Measurements from ENCODE around the gene VAV3. TPM values are rescaled to one million over a fixed set of nuclear protein-coding genes. Genes with fewer than 3 reads are reported as not detected.

The VAV3 gene
- total RNA-seq, 1 experiment from 2014 or later, result 3.7 TPM

- DNase-seq (ENCODE audit: low read depth), result no peak
Measured at GRCh38 chr1:107599220-107599619, 365.8 kb downstream of the VAV3 start.

- DNase-seq (ENCODE audit: low read depth), result no peak
Measured at GRCh38 chr1:107597290-107597689, 367.7 kb downstream of the VAV3 start.

- no peak for DNase-seq (ENCODE audit: low read depth)
Measured at GRCh38 chr1:107594536-107594935, 370.4 kb downstream of the VAV3 start.

DNA sequence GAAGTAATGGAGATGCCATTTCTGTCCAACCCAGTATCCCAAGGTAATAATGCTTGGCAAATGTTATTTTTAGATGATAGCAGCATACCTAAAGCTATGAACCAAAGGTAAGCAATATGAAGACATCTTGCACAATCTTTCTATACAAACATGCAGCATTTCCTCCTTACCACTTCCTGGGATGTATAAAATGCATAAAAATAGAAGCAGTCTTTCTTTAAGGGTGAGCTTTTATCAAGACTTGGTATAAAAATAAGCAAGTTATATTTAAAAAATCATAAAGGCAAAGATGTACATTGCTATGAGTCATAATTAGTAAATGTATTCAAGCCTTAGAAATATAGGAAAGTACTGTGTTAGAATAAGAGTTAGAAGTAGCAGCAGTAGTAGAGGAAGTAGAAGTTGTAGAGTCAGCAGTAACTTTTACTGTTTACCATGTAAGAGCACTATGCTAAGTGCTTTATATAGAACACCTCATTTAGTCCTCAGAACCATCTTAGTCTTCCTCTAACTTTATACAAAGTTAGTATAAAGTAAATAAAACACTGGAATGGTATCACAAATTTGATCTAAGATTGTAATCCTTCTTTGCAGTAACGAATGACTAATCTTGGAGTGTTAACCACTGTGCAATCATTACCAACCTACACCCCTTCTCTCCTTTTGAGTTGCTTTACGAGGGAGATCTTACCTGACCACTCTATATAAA, 371.3 kb downstream of the VAV3 start:
- DNase-seq (ENCODE audit: low read depth), result peak; percentile 2

DNA sequence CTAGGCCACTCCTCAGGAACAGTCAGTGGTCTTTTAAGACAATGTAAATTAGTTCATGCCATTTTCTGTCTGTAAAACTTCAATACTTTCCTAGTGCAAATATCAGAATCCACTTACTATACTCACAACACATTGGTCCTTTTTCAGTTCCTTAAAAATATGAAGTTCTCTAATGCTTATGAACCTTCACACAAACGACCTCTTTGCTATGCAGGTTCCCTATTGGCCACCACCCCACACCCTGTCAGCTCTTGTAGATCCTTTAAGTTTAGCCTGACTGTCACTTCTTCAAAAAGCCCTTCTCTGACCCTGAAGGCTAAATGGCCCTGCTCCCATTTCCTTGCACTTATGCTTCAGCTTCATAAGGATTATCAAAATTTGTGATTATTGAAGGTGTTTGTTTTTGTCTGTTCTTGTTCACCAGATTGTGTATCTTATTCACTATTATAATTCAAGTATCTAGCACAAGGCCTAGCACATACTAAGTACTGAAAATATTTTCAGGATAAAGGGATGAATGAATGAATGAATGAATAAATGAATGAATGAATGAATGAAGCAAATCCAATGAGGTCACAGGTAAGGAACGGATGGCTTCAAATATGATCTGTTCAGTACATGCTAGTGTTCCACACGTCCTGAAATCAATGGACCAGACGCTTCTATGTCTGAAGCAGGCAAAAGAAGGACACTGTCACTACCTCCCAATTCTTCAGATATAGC, 373.9 kb downstream of the VAV3 start:
- no peak for DNase-seq (ENCODE audit: low read depth)

- no peak for DNase-seq (ENCODE audit: low read depth)
Measured at GRCh38 chr1:107590087-107590486, 374.9 kb downstream of the VAV3 start.

DNA sequence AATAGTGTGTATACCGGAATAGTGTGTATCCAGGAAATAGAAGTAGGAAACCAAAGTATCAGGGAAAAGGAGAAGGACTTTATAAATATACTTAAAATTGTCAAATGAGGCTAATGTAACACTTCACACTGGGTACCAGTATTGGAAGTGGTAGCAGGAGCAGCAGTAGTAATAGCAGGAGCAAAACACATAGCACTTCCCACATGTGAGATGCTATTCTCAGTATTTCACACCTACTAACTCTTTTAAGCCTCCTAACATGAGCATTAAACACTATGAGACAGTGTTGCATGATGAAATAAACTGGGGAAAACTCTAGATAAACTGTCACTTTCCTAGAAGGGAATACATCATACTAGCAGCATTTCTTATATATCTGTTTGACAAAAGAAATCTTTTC, 376.7 kb downstream of the VAV3 start:
- no peak for DNase-seq (ENCODE audit: low read depth)

DNA sequence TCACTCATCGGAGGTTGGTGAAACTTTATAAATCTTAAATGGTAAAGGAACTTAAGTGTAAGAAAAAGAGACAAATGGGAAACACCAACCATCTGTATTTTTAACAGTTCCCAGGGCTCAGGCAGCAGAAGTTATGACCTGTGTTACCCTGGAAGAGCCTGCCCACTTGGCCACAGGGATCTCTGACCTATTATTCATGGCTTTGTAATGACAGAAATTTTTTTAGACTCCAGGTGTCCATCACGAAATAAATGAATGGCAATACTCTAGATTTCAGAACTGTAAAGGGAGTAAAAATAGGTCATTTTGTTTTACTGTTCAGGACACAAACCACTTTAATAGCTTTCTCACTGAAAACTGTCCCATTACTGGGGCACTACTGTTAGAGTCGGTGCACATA, 389.8 kb downstream of the VAV3 start:
- DNase-seq (ENCODE audit: low read depth), result no peak

DNA sequence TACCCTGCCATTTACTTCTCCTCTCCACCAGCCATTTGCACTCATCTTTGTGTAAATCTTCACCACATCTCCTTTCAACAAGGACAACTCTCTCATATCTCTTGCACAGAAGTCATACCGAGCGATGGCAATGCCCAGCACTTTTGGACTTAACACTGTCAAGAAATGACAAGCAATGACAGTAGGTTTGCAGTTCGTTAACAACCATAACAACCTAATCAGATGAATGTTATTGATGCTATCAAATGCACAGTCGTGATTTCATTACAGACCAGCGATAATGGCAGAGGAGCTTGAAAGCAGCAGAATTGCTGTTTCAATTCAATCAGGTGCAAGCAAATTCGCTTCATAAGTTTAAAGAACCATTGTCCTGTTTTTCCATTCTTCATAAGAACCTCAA, 390.9 kb downstream of the VAV3 start:
- DNase-seq (ENCODE audit: low read depth), result no peak

GRCh38 chr1:107572674-107573211, 392.2 kb downstream of the VAV3 start:
- peak; percentile 81 for DNase-seq (ENCODE audit: low read depth)

DNA sequence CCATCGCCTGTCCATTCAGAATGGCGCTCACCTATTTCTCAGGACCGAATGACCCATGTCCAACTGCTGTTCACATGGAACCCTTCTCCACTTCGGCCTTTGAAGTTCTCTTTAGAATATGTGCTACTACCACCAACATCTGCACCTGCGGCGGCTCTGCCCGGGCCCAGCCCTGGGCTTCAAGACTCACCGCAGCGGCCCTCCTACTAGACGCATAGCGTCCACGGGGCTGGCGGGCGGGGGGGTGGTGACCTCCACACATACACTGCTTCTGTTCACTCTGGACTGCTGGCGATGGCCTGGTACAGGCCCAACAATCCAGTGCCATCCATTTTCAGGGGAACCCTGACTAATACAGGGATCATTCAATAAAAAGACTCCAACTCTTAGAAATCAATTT, 394.2 kb downstream of the VAV3 start:
- DNase-seq (ENCODE audit: low read depth), result no peak

GRCh38 chr1:107563441-107563840, 401.5 kb downstream of the VAV3 start:
- DNase-seq (ENCODE audit: low read depth), result no peak

GRCh38 chr1:107559881-107560280, 405.1 kb downstream of the VAV3 start:
- peak; percentile 72 for DNase-seq (ENCODE audit: low read depth)

GRCh38 chr1:107557095-107557494, 407.9 kb downstream of the VAV3 start:
- DNase-seq (ENCODE audit: low read depth), result no peak

DNA sequence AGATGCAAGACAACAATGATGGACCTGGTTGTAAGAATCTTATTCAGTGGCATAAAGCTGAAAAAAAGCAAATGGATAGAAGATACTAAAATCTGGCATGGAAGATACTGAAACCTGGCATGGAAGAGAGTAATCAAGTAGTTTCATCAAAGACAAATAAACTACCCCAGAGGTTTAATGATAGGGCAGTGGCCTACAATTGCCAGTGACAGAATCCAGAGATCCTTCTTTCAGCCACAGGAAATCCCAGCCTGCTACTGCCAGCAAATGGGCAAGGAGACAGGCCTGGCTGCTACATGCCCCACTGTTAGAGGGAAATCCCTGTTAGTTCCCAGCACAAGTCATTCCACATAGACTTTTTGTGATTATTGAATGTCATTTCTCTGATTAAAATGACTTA, 409.4 kb downstream of the VAV3 start:
- DNase-seq (ENCODE audit: low read depth), result no peak

- no peak for DNase-seq (ENCODE audit: low read depth)
Measured at GRCh38 chr1:107552781-107553180, 412.2 kb downstream of the VAV3 start.

- no peak for DNase-seq (ENCODE audit: low read depth)
Measured at GRCh38 chr1:107551456-107551855, 413.5 kb downstream of the VAV3 start.

DNA sequence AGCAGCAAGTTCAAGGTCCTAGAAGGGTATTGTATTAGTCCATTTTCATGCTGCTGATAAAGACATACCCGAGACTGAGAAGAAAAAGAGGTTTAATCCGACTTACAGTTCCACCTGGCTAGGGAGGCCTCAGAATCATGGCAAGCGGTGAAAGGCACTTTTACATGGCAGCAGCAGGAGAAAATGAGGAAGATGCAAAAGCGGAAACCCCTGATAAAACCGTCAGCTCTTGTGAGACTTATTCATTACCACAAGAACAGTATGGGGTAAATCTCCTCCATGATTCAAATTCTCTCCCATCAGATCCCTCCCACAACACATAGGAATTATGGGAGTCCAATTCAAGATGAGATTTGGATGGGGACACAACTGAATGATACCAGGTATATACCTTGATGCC, 414.6 kb downstream of the VAV3 start:
- no peak for DNase-seq (ENCODE audit: low read depth)

- DNase-seq (ENCODE audit: low read depth), result peak; percentile 41
Measured at GRCh38 chr1:107549152-107549810, 415.7 kb downstream of the VAV3 start.

GRCh38 chr1:107548276-107548675, 416.7 kb downstream of the VAV3 start:
- DNase-seq (ENCODE audit: low read depth), result no peak

DNA sequence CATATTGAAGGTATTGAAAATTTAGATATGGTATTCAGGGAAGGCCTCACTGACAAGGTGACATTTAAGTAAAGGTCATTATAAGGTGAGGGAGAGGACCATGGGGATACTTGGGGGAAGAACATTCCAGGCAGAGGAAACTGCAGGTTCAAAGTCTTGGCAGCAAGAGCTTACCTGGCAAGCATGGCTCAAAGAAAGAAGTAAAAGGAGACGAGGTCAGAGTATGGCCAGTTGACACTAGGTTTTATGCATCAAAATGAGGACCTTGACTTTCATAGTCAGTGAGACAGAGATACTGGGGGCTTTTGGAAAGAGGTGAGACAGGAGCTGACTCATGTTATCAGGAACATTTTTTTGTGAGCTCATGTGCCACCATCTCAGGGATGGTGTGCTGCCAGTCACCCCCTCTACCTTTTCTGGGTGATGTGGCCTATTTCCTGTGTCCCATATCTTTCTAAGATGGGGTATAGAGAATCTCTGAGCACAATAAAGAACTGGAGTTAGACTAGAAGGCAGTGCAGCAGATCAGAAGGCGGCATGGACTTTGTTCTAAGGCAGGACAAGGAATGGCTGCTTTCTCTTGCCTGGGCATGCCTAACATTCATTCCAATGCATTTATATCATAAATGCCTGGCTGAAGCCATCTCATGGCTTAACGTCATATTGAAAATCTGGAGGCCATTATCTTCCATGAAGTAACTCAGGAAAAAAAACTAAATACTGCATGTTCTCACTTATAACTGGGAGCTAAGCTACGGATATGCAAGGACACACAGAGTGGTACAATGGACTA, 417.4 kb downstream of the VAV3 start:
- DNase-seq (ENCODE audit: low read depth), result no peak

Data from HT1080 (cell line).